HG03135 (cell line): ENCODE results near the gene DACT2.
"Not testable (repeated sequence)": the region's sequence is repeated elsewhere in the genome, so short reads cannot be mapped to it uniquely, and the experiment has no call there.

Experiments
- ATAC-seq: cut with Tn5 transposase; IDR thresholded peaks from one replicate; pipeline ENCODE4 v1.9.1; 2021; ENCODE audit warnings: mild to moderate bottlenecking, moderate library complexity; ENCODE audit not compliant: unreplicated experiment

Gene DACT2

GRCh38 chr6:168305096-168305749 lies 14.4 kb downstream of the DACT2 start:
- ATAC-seq: no peak

GRCh38 chr6:168304752-168305015 lies 14.9 kb downstream of the DACT2 start:
- no peak for ATAC-seq

DNA sequence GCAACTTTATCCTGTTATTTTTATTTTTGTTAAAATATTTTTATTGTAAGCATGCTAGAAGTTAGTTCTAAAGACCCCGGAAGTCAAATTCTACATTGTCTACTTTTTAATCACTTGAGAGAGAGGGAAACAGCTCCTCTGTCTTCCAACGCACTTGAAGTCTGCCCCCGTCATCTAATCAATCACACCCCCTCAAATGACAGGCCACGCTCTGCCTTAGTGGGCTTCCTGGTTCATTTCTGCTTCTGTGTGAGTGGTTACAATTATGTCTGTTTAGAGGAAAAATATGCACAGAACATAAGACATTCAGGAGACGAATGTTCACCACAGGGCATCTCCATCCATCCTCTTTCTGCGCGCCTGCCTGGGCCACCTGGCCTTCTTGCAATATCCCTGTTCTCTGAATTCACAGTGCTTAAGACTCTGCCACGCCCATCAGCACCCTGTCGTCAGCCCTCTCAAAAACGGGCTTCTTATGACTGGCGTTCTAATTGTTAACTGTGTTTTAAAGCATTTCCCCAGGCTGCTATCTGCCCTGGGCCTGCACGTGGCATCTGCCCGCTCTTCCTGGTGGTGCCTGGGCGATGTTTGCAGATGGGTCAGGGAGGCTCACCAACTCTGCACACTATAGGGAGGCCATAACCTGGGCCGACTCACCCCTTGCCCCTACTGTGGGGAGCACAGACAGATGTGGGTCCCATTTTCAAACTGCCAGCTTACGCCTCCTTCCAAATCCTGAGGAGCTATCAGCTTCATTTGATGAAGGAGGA lies 15.4 kb downstream of the DACT2 start:
- ATAC-seq: no peak

DNA sequence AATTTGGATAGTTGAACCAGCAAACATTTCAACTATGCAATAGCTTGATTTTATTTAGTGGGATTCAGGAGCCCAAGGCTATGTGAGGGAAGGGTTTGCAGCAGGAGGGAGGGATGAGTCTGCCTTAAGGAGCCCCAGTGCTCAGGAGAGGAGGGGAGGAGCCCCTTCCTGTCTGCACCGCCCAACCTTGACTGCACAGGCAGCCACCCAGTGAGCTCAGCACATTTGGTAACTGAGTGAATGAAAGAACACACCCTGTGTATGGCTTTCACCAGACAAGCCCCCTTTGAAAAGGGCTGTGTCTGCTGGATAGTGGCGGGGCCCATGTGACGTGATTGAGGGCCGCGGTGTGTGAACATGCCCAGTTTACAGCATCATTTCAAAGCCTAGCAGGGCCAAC lies 17.0 kb downstream of the DACT2 start:
- no peak for ATAC-seq

DNA sequence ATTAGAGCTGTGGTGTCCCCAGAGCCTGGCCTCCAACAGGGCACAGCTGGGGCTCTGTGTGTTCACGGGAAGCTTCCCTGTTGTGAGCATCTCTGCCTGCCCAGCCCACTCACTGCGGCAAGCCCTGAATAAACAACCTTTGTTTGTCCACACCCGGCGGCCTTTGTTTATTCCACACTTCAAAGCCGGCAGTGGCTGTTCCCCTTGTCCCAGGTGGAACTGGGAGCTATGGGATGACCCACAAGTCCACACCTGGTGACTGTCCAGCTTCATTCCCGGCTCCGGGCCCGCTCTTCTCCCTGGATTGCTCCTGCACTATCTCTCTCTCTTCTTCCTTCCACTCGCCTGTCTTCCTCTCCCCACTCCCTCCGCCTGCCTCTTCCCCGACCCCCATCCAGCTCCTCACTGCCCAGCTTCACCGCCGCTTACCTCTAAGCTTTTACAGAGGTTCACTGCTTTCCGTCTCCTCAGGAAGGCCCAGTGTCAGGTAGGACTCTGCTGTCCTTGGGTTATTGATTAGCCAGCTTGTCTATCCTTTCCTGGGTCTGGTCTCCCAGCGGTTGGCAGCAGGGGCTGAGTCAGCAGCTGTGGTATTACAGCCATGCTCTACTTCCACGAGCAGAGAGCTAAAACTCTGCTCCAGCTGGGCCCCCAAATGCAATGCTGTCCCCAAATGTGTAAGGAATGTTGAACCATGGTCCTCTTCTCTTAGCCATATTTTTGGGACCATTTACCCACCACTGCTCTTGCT lies 17.8 kb downstream of the DACT2 start:
- no peak for ATAC-seq

GRCh38 chr6:168300975-168301647 lies 18.5 kb downstream of the DACT2 start:
- ATAC-seq: no peak

DNA sequence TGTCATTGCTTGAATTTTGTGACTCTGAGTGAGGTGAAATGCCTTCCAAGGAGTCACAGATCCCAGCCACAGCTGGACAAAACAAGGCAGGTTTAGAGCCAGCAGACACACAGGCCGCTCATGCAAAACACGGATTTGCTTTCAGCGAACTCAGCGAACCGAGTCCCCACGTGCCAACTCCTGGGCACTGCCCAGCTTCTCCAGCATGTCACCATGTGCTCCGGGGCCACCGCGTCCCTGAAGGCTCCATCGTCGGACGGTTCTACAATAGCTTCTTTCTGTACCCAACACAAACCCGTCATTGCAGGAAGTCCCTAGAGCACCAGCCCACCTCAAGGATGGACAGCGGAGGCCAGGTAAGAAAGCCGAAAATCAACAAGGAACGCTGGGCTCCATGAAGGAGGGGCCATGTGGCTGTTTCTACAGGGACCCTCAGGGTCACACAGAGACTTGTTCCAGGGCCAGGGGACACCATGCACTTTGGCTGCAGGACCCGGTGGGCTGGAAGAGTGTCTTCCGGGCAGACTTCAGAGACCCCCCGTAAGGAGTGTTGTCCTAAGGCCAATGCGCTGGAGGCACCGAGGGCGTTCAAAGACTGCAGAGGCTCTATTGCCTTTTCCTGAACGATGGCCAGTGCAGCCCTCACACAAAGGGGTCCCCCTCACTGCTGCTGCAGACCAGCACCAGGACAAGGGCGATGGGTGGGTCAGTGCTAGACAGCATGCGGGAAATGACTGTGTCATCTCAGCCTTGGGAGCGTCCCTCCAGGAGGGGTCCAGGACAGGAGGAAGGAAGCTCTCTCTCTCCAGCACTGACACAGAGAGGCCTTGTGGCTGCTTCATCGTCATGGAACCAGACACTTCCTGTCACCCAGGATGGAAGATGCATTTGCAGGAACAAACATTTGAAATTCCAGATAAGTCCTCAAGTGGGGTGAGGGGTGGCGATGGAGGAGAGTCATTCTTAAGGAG lies 19.8 kb downstream of the DACT2 start:
- ATAC-seq: no peak

DNA sequence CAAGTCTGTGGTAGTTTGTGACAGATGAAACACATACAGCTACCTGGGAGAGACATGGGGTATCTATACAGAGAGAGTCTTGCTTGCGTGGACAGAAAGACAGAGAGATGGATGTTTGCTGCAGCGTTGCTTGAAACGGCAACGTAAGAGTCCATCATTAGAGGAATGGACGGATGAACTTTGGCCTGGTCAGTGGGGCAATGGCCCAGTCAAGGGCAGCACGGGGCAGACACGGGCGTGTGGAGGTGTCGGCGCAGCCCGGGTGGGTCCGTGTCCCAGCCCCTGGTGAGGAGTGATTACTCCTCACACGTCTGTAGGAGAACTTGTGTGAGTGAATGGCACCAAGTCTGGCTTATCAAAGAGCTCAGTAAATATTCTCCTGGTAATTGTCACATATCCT lies 21.9 kb downstream of the DACT2 start:
- no peak for ATAC-seq

- ATAC-seq: no peak
Measured at GRCh38 chr6:168294901-168295300, 24.7 kb downstream of the DACT2 start.

GRCh38 chr6:168293636-168294530 lies 25.7 kb downstream of the DACT2 start:
- ATAC-seq: no peak

GRCh38 chr6:168292826-168293225 lies 26.8 kb downstream of the DACT2 start:
- no peak for ATAC-seq

GRCh38 chr6:168291450-168291849 lies 28.1 kb downstream of the DACT2 start:
- no peak for ATAC-seq

DNA sequence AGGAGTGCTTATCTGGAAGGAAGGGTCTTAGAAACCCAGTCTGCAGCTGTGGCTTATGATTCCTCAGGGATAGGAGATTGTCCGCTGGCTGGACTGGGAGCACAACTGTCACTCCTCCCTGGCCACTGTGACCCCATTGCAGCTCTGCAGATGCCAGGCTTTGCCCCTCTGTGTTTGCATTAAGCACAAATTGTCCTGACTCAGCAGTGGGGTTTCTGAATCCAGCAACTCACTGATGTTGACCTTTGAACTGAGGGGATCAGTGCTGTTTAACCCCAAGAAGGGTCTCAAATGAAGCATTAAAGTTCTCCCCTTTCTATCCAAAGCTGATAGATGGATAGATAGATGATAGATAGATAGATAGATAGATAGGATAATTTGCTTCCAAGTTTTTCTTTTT lies 29.5 kb downstream of the DACT2 start:
- no peak for ATAC-seq

GRCh38 chr6:168289571-168289962 lies 30.0 kb downstream of the DACT2 start:
- ATAC-seq: no peak

- no peak for ATAC-seq
Measured at GRCh38 chr6:168288781-168289570, 30.6 kb downstream of the DACT2 start.

GRCh38 chr6:168287460-168287859 lies 32.1 kb downstream of the DACT2 start:
- ATAC-seq: not testable (repeated sequence)

DNA sequence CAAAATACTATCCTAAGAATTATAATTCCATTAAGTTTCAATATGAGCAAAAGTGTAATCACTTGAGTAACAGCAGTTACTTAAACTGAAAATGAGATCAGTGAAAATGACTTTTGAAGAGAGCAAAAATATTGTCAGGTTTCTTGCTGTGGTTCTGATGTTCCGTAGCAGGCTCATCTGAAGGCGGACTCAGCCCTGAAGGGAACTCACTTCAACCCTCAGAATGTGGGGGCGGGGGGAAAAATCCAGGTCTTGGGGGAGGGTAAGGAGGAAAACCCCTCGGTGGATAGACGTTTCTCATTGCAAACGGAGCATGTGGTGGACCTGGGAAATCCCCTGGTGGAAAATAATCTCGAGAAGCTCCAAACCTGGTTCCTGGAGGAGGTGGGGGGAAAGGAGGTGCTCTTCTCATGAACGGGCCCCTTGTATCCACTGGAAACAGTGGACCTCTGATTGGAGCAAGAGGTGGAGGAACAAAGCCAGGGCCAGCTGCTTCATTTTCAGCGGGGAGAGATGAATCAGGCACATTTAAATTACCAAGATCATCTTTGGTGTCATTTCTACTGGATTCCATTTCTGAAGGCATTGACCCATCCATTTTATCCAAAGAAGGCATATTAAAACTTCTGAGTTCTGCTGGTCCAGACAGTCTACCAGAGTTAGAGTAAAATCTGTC lies 32.7 kb downstream of the DACT2 start:
- not testable (repeated sequence) for ATAC-seq

GRCh38 chr6:168286116-168286515 lies 33.5 kb downstream of the DACT2 start:
- ATAC-seq: no peak
